Measurements from ENCODE around the gene IMPA2.

IMPA2 gene

DNA sequence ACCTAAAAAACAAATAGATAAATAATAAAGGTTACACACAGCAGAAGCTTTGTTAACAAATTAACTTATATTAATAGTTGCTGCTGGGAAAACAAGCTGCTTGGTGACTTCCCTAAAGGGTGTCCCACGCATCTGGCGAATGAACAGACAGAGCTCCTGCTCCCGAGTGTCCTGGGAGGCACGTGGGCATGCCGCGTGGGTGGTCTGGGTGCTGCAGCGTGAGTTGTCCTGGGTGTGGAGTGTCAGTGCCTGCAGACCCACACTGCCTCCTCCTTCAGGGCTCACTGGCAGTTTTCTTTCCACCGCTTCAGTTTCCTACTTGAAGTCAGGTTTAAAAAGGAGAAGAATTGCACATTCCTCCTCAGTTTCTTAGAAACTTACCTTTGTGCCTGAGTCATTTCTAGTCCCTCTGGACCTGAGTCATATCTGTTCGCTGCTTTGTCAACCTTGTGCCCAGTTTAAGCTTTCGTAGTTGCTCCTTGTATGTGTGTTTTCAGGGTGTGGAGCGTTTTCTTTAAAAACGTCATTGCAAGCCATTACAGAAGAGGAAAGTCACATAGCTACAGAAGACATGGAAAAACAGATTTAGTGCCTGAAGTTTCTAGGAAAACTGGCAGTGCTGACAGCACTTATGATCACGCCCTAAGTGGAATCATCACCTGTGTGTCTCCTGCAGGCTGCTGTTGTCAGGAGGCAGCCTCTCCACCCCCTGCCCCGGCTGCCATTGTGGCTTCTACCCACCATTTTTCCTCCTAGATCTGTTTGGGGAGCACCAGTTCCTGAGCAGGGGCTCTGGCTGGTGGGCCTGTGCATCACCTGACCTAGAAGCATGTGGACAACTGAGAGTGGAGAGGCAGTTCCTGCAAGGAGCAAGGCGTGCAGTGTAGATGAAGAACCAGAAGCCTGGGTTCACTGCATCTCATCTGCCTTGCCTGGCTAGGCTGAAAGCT lies 24.5 kb downstream of the IMPA2 start:
- DNase-seq (ENCODE audit: low read depth): no peak

GRCh38 chr18:12006488-12006840 lies 25.2 kb downstream of the IMPA2 start:
- TF ChIP-seq POLR2A (IDR thresholded peaks at IDR 0.05; ENCODE audit: extremely low read depth, insufficient read length) (no peak), MYC (IDR thresholded peaks at IDR 0.05; ENCODE audit: low read depth, low read length) (no peak)
- TF ChIP-seq, protein P1, sequence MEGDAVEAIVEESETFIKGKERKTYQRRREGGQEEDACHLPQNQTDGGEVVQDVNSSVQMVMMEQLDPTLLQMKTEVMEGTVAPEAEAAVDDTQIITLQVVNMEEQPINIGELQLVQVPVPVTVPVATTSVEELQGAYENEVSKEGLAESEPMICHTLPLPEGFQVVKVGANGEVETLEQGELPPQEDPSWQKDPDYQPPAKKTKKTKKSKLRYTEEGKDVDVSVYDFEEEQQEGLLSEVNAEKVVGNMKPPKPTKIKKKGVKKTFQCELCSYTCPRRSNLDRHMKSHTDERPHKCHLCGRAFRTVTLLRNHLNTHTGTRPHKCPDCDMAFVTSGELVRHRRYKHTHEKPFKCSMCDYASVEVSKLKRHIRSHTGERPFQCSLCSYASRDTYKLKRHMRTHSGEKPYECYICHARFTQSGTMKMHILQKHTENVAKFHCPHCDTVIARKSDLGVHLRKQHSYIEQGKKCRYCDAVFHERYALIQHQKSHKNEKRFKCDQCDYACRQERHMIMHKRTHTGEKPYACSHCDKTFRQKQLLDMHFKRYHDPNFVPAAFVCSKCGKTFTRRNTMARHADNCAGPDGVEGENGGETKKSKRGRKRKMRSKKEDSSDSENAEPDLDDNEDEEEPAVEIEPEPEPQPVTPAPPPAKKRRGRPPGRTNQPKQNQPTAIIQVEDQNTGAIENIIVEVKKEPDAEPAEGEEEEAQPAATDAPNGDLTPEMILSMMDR (IDR thresholded peaks at IDR 0.05; ENCODE audit: low read depth, low read length): no peak
- TF ChIP-seq, protein P2, sequence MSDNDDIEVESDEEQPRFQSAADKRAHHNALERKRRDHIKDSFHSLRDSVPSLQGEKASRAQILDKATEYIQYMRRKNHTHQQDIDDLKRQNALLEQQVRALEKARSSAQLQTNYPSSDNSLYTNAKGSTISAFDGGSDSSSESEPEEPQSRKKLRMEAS (IDR thresholded peaks at IDR 0.05; ENCODE audit: low read depth, low read length): no peak
- no peak for DNase-seq (ENCODE audit: low read depth)
- no peak overlapping the region for H3K4me3 ChIP-seq (ENCODE audit: low read depth, low read length)

More for the DNA sequence above, 24.5 kb downstream of the IMPA2 start:
- no peak for TF ChIP-seq POLR2A (IDR thresholded peaks at IDR 0.05; ENCODE audit: extremely low read depth, insufficient read length)
- TF ChIP-seq, protein P2 (IDR thresholded peaks at IDR 0.05; ENCODE audit: low read depth, low read length): no peak
- TF ChIP-seq, protein P1 (IDR thresholded peaks at IDR 0.05; ENCODE audit: low read depth, low read length): no peak
- TF ChIP-seq MYC (IDR thresholded peaks at IDR 0.05; ENCODE audit: low read depth, low read length): no peak
- H3K4me3 ChIP-seq (ENCODE audit: low read depth, low read length): no peak overlapping the region

- TF ChIP-seq POLR2A (IDR thresholded peaks at IDR 0.05; ENCODE audit: extremely low read depth, insufficient read length): no peak
- TF ChIP-seq, protein P1 (IDR thresholded peaks at IDR 0.05; ENCODE audit: low read depth, low read length): no peak
- TF ChIP-seq MYC (IDR thresholded peaks at IDR 0.05; ENCODE audit: low read depth, low read length): no peak
- no peak overlapping the region for H3K4me3 ChIP-seq (ENCODE audit: low read depth, low read length)
- no peak for DNase-seq (ENCODE audit: low read depth)
Observed at GRCh38 chr18:12007063-12007462, 25.8 kb downstream of the IMPA2 start.

GRCh38 chr18:12008181-12008767 lies 27.0 kb downstream of the IMPA2 start:
- DNase-seq (ENCODE audit: low read depth): no peak
- TF ChIP-seq, protein P2 (IDR thresholded peaks at IDR 0.05; ENCODE audit: low read depth, low read length): no peak
- TF ChIP-seq POLR2A (IDR thresholded peaks at IDR 0.05; ENCODE audit: extremely low read depth, insufficient read length): no peak
- TF ChIP-seq MYC (IDR thresholded peaks at IDR 0.05; ENCODE audit: low read depth, low read length): no peak
- TF ChIP-seq, protein P1 (IDR thresholded peaks at IDR 0.05; ENCODE audit: low read depth, low read length): no peak
- no peak overlapping the region for H3K4me3 ChIP-seq (ENCODE audit: low read depth, low read length)

- DNase-seq (ENCODE audit: low read depth): no peak
- TF ChIP-seq POLR2A (IDR thresholded peaks at IDR 0.05; ENCODE audit: extremely low read depth, insufficient read length): no peak
- TF ChIP-seq, protein P2 (IDR thresholded peaks at IDR 0.05; ENCODE audit: low read depth, low read length): no peak
- TF ChIP-seq MYC (IDR thresholded peaks at IDR 0.05; ENCODE audit: low read depth, low read length): no peak
- TF ChIP-seq, protein P1 (IDR thresholded peaks at IDR 0.05; ENCODE audit: low read depth, low read length): no peak
- no peak overlapping the region for H3K4me3 ChIP-seq (ENCODE audit: low read depth, low read length)
Observed at GRCh38 chr18:12008842-12009580, 27.7 kb downstream of the IMPA2 start.
